ENCODE measurements around the gene AFF3.
A peak's percentile ranks its signal among the peaks of the same experiment; 100 is the strongest.

Gene AFF3

DNA sequence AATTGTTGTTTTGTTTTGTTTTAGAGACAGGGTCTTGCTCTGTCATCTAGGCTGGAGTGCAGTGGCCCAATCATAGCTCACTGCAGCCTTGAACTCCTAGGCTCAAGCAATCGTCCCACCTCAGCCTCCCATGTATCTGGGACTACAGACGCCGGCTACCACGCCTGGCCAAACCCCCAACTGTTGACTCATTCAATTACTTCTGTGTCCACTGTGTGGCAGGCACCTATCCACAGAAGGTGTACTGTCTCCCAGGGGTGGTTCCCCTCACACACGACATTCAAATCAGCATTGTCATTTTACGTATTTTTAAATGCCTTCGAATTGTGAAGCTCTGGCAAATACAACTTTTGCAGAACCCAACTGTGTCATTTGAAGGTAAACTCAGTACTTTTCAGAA, 464.6 kb downstream of the AFF3 start:
- DNase-seq (ENCODE audit: low read depth), result peak; percentile 18
- no peak overlapping the region for H3K4me3 ChIP-seq (ENCODE audit: low read depth, low read length)
- TF ChIP-seq, protein P1, sequence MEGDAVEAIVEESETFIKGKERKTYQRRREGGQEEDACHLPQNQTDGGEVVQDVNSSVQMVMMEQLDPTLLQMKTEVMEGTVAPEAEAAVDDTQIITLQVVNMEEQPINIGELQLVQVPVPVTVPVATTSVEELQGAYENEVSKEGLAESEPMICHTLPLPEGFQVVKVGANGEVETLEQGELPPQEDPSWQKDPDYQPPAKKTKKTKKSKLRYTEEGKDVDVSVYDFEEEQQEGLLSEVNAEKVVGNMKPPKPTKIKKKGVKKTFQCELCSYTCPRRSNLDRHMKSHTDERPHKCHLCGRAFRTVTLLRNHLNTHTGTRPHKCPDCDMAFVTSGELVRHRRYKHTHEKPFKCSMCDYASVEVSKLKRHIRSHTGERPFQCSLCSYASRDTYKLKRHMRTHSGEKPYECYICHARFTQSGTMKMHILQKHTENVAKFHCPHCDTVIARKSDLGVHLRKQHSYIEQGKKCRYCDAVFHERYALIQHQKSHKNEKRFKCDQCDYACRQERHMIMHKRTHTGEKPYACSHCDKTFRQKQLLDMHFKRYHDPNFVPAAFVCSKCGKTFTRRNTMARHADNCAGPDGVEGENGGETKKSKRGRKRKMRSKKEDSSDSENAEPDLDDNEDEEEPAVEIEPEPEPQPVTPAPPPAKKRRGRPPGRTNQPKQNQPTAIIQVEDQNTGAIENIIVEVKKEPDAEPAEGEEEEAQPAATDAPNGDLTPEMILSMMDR (IDR thresholded peaks at IDR 0.05; ENCODE audit: insufficient read depth, low read depth, low read length, missing control alignments), result no peak

DNA sequence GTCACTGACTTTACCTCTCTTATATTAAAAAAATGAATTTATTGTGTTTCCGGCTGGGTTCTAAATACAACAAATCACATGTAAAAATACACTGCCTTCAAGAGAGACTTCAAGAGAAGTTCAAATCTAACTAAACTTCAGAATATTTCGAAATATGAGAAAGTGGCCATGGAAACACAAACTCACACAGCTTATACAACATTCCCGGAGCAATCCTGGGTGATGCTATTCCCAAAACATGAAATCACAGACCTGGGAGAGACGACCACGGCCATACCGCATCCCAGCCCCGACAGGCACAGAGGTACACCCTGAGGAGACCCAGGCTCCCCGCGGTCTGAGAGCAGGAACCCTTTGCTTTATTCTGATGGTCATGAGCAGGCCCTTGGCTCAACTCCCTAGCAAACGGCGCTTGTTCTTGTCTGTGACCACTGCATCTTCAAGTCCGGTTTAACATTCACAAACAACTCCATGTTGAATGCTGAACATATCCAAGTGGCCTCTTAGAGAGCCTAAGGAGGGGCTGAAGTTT, 467.2 kb downstream of the AFF3 start:
- TF ChIP-seq, protein P1 (IDR thresholded peaks at IDR 0.05; ENCODE audit: insufficient read depth, low read depth, low read length, missing control alignments), result no peak
- DNase-seq (ENCODE audit: low read depth), result no peak
- no peak overlapping the region for H3K4me3 ChIP-seq (ENCODE audit: low read depth, low read length)

DNA sequence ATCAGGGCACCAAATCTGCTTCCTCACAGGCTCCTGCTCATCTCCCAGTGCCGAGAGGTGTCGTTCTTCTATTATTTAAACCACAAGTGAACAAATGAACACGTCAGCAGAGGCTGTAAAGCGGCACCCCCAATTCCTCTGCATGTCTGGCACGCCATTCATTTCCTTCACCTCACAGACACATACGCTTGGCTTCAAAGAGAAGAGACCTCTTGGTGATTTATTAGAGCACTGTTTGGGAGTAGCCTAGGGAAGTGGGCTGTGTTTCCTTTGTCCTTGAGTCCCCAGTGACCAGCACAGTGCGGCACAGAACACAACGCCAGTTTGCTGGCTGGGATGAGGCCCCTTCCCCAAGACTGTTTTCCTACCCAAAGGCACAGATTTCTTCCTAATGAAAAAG, 468.3 kb downstream of the AFF3 start:
- TF ChIP-seq, protein P1 (IDR thresholded peaks at IDR 0.05; ENCODE audit: insufficient read depth, low read depth, low read length, missing control alignments), result no peak
- H3K4me3 ChIP-seq (ENCODE audit: low read depth, low read length), result no peak overlapping the region
- no peak for DNase-seq (ENCODE audit: low read depth)

DNA sequence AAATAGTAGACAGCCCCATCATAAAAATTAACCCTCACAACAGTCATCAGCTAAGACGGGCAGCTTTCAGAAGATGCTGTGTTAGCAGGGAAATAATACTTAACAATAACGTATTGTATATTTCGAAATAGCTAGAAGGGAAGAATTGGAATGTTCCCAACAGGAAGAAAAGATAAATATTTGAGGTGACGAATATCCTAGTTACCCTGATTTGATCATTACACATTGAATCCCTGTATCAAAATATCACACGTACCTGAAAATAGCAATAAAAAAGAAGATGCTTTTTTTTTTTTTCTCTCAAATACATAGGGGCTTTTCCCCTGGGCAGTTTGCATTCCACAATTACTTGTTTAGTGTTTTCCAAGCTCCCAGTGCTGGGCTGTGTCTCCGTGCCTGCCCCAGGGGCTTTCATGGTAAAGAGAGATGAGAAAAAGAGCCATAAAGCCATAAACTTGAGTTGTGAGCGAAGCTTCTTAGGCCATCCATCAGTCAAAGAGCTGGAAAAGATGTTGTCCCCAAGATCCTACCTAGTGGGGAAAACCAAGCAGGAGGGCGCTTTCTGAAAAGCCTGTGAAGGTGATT, 469.5 kb downstream of the AFF3 start:
- no peak for DNase-seq (ENCODE audit: low read depth)
- no peak overlapping the region for H3K4me3 ChIP-seq (ENCODE audit: low read depth, low read length)
- TF ChIP-seq, protein P1 (IDR thresholded peaks at IDR 0.05; ENCODE audit: insufficient read depth, low read depth, low read length, missing control alignments), result no peak

DNA sequence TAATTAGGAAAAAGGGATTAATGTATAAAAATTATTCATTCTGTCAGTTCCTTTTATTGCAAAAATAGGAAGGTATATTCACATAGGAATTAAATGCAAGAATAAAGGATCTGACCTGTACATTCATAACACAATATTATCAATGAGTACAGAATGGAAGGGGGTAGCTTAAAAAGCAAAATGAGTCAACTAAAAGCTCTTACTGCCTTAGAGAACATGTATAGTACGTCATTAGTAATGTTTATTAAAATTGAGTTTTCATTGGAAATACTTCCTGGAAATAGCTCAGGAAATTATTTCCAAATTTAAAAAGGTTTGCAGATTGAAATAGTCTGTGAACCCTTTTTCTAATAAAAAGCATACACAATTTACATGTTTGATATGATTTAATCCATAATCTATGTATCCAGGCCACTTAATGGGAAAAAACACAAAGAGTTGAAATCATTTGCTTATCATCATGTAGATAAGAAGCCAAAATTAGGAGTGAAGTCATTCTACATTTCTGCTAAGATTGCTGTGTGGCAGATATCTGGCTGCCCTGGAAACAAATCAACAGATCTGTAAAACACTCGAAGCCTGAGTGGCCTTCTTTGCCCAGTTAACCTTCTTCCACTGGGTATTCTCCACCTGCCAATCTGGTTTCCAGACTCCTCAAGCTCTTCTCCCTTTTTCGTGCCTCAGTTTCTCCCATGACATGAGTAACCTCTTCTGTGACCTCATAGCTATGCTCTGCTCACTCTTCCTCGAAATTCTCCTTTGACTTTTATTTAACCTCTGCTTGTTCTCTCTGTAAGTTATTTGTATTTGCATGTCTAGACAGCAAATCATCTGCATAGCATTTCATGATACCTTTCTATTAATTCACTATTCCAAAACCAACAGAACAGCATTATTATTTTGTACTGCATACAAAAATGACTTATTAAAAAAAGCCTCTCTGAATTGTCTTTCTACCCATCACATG, 471.3 kb downstream of the AFF3 start:
- TF ChIP-seq, protein P1 (IDR thresholded peaks at IDR 0.05; ENCODE audit: insufficient read depth, low read depth, low read length, missing control alignments), result no peak
- H3K4me3 ChIP-seq (ENCODE audit: low read depth, low read length), result no peak overlapping the region
- DNase-seq (ENCODE audit: low read depth), result no peak

DNA sequence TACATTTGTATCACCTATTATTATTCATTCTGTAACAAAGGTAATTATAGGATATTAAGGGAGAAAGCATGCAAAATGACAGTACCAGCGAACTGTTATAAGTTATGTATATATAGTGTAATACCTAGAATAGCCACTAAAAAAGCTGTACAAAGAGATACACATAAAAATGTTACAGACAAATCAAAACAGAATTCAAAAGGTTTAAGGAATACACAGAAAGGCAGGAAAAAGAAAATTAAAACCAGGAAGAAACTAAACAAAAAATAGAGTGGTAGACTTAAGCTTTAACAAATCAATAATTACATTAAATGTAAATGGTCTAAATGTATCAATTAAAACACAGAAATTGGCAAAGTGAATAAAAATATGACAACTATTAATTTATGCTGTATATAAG, 476.1 kb downstream of the AFF3 start:
- no peak for DNase-seq (ENCODE audit: low read depth)
- H3K4me3 ChIP-seq (ENCODE audit: low read depth, low read length), result no peak overlapping the region
- TF ChIP-seq, protein P1 (IDR thresholded peaks at IDR 0.05; ENCODE audit: insufficient read depth, low read depth, low read length, missing control alignments), result no peak

Data from GM12865 (cell line).